Activated CD8-positive, alpha-beta memory T cell treated with anti-CD3 and anti-CD28 coated beads for 1 hour (primary cell): Measurements from ENCODE around the gene EN2.
"Not testable (repeated sequence)": the region's sequence is repeated elsewhere in the genome, so short reads cannot be mapped to it uniquely, and the experiment has no call there.

Experiments used
- DNase-seq, 2 donors: peaks; one replicate each; pipeline ENCODE4 v3.0.0-alpha.2; 2020; ENCODE audit warnings: low read depth in 1 of 2; ENCODE audit errors: extremely low read depth in 1 of 2

The EN2 gene

DNA sequence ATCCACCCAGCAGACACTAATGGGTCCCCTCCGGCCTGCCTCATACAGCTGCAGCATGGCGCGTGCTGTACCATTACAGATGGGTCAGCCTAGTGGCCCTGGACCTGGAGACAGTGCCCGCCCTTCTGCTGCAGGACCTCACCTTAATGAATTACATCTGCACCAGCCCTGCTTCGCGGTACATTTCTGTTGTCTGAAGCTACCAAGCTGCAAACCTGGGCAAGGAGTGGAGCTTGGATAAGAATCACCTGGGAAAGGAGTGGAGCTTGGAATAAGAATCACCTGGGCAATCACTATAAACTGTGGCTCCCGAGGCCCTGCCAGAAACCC lies 33.0 kb upstream of the EN2 start:
- DNase-seq, result no peak

DNA sequence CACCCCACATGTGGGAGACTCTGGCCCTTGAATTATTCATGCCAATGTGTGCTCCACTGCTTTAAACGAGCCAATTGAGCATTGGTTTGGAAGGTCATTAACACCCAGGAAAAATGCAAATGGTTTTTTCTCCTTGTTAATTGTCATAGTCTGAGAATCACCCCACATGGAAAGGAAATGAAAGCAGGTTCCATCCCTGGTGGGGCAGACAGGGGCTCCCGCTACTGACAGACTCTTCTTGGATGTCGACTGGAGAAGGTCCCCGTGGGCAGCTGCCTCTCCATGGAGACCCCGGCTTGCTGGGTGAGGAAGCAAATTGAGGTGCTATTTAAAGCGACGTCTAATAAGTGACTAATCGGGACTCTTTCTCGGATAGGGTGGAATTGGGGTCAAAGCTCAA lies 32.0 kb upstream of the EN2 start:
- DNase-seq, result no peak

DNA sequence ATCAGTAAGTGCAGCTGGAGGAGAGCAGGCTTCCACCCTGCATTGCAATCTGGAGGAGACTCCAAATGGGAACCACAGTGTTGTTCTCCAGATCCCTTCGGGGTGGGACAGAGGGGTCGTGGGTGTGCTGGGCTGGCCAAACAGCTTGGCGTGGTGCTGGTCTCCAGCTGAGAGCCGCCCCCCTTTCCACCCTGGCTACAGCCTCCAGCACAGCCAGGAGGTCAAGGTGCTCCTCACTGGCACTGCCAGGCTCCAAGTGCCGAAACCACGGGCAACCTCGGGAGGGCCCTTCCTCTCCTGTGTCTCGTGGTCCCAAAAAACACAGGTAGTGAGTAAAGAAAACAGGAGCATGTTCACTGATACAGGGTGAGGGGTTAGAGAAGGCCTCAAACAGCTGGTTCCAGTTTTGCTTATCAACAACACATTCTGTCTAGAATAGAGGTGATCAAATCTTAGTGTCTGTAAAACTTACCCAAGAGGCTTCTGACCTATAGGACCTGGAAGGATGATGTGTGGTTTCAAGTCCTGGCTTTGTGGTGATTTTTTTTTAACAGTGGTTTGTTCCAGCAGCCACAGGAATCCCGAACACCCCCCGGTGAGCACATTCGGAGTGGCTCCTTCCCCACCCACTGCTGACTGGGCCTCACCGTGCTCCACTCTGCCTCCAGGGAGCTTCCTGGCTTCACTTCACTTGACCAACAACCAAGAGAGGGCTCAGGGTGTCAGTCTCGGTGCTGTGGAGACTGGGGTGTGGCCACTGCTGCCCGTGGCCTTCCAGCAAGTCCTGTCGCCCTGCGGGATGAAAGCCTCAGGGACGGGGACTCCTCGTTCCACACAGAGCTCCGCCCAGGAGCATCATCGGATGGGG lies 31.2 kb upstream of the EN2 start:
- DNase-seq, result no peak

DNA sequence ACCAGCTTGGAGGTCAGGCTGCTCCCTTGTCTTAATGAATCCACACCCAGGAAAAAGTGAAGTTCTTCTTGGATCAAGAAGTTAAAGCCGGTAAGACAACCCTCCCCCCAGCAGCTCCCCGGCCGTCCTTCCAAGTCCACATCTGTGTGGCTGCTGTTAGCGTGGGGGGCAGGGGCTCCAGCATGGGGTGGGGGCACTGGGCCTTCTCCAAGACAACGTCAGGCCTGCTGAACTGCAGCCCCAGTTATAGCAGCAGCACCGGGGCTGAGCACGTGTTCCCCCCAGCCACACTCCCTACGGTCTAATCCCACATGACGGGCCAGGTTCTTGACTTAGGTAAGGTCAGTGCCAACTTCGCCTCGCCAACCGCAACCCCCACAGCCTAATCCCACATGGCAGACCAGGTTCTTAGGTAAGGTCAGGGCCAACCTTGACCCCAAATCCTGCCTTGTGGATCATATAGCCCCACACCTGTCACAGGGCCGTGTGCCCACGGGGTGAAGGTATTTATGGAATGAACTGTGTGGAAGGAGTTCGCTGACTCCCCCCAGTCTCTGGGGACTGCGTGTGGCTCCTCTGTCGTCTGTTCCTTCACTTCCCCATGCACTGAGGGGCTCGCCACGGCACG lies 30.4 kb upstream of the EN2 start:
- DNase-seq, result no peak

DNA sequence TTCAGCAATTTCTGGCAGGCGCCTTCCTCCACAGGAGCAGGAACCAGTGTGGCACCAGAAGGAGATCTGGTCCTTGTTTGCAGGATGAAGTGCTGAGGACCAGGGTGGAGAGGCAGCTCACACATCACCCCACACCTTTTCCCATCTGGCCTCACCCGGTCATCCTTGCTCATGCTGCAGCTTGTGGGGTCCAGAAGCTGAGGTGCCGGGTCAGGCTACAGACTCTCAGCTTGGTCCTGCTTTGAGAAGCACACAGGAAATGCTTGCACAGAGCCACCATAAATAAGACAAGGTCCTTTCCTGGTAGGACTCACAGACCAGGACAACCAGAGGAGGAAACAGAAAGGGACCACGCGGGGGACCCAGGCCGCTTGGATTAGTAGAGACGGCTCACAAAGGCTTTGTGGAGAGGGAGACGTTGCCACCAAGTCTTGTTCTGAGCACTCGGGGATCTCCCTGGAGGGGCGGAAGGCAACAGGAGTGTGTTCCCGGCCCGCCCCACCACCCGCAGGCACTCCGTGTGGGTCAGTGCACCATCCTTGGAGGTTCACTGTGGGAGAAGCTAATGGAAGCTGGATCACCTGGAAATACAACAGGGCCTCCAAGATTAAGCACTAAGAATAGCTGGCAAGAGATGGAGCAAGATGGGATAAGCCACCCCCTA lies 29.6 kb upstream of the EN2 start:
- no peak for DNase-seq

DNA sequence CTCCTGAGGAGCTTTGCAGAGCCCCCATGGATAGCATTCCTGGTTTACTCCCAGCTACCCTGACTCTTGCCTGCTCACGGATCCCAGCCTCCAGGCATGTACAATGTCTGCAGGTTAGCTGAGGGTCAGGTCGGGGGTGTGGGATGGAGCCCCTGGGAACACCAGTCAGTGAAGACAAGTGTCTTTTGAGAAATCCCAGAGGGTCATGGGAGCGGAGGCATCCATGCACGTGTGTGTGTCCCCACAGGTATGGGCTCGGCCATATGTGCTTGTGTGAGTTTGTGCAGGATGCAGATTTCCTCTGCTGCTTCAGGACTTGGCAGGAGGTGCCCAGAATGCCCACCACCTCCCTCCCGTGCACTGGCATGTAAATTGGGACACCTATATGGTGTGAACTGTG lies 28.3 kb upstream of the EN2 start:
- DNase-seq, result no peak

DNA sequence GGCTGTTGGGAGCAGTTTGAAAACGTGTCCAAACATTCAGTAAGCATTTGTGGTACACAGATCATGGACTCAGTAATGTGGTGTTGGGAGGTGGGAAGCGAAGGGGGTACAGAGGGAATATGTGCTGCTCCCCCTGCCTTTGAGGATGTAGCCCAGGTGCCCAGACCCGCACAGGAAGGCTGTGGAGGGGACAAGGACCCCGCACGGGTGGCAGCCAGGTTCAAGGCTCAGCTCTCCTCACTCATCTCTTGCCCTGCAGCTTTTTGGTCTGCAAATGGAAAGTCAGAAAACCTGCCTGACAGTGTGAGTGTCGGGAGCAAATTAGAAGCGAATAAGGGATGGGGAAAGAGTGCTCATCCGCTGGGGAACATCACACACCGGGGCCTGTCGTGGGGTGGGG lies 27.3 kb upstream of the EN2 start:
- DNase-seq, result no peak

DNA sequence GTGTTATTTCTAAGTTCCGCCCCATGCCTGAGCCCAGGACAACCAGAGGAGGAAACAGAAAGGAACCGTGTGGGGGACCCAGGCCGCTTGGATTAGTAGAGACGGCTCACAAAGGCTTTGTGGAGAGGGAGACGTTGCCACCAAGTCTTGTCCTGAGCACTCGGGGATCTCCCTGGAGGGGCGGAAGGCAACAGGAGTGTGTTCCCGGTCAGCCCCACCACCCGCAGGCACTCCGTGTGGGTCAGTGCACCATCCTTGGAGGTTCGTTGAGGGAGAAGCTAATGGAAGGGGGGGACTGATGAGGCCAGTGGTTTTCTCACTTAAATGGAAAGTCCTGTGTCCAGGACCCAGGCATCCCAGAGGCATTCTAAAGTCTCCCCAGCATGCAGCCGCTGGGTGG lies 26.7 kb upstream of the EN2 start:
- no peak for DNase-seq

DNA sequence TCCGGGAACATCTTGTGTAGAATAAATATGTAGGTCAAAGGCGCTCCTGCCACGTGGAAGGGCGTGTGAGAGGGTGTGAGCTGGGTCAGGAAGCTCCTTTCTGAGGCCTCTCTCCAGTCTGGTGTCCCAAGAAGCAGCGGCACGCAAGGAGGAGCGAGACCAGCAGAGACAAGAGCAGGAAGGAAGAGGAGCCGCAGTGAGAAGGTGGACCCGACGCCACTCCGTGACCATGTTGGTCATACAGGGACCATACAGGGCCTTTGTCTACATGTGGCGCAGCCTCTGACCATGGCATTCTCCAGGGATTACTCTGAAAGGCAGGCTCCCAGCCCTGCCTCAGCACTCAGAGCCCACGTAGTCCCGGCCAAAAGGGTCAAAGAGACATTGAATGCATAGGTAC lies 26.2 kb upstream of the EN2 start:
- DNase-seq, result no peak

DNA sequence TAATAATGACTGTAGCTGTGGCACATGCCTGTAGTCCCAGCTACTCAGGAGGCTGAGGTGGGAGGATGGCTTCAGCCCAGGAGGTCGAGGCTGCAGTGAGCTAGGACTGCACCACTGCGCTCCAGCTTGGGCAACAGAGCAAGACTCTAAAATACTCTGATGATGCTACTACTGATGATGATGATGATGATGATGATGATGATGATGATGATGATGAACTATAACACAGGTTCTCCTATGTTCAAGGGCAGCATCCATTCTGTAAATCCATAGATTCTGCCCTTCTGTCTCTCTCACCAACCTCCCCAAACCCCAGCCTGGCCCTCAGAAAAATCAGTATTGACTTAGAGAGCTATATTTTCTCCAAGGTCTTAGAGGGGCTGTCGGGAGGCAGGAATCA lies 22.8 kb upstream of the EN2 start:
- no peak for DNase-seq

DNA sequence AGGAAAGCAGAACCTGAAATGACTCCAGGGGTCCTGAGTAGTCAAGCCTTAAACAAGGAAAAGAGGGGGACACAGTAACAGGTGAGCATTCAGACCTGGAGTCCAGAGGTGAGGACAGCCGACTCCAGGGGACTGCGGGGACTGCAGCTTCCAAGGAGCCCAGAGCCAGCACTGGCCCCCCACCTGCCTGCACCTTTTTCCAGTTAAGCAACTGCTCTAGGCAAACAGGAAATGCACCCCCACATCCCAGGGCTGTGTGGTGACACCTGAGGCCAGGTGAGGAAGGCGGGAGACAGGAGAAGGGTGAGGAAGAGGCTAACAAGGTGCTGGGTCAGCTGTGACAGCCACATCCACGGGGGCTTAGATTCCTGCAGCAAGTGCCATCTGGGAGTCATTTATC lies 20.1 kb upstream of the EN2 start:
- DNase-seq, result no peak

DNA sequence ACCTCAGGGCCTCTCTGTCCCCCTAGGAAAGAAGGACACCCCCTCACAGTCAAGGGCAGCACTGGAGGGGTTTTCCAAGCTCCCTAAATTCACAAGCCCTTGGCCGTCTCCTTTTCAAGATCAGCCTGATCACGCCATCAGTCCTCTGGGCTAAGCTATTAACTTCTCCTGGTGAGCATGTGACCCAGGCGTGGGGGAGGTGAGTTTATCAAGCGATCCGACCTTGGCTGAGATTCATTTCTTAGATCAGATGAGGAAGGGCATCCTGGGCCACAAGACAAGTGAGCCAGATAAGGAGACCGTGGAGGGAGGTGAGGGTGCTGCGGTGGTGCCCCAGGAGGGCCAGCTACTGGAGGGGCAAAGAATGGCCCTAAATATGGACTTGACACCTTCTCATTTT lies 19.2 kb upstream of the EN2 start:
- no peak for DNase-seq

DNA sequence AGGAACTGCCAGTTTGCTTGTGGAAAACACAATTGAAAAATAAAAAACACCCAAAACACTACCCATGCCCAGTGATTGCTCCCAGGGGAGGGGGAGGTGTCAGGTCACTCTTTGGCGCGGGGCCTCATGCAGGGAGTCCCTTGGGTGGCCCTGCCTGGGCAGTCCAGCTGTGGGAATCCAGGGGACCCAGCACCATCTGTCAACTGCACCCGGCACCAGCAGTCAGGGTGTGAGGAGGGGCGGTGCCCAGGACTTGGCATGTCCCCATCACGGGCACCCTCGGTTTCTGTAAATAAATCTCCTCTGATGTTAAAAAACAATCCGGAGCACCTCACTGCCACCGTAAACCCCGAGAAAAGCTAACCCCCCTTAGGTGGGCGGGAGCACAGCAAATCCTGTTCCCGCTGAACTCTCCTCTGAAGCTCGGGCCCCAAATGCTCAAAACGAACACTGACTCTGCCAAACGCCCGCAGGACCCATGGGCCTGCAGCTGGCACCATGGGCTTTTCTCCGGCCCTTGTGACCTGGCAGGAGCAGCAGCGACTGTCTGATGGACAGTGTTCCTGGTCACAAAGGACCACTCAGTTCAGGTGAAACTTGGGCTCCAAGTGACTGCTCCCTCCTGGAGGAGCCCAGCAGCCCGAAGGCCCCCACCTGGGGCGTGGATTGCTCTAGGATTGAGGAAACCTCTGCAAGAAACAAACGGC lies 18.5 kb upstream of the EN2 start:
- DNase-seq, result no peak

DNA sequence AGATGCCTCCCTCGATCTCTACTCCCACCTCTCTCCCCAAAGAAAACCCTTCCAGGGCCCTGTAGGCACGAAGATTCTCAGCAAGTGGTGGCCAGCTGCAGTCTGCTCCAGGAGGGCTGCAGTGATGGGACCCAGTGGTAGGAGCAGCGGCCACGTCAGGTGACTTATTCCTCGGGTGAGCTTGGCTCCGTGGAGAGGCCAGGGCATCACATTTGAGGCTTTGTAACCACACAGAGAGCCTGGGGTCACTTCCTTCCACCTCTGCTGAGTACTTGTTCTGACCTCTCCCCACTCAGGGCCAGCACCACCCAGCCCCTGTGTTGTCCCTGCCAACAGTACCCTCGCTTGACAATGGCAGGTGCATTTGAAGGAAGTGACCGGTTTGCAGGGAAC lies 17.9 kb upstream of the EN2 start:
- DNase-seq, result no peak

DNA sequence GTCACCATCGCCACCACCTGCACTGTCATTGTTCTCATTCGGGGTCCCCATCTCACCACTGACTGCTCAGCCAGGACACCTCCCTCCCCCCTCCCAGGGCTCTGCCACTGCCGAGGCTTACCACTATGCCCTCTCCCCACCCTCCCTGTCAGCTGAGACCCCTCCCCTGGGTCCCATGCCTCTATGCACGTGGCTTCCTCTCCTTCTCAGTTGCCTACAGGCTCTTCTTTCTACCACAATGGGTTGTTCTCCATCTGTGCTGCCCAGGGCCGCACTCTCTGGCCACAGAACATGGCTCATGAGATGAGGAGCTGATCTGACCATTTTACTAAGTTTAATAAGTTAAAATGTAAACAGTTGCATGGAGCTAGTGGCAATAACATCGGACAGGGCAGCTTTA lies 16.1 kb upstream of the EN2 start:
- DNase-seq, result no peak

DNA sequence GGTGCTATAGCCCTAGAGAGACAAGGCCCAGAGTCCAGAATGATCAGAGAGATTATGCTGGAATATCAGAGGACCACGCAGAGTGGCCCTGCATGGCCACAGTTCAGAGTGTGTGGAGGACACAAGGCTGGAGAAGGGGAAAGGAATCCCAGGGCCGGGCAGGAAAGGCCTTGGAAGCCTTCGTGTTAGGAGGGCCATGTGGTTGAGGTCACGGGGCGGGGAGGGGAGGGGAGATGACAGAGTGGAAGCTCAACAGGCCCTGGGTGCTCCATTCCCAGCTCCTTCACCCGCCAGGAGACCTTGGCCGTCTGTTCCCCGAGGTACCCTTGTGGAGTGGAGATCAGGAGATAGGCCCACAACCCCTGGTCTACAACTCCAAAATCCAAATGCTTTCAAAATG lies 13.2 kb upstream of the EN2 start:
- no peak for DNase-seq

DNA sequence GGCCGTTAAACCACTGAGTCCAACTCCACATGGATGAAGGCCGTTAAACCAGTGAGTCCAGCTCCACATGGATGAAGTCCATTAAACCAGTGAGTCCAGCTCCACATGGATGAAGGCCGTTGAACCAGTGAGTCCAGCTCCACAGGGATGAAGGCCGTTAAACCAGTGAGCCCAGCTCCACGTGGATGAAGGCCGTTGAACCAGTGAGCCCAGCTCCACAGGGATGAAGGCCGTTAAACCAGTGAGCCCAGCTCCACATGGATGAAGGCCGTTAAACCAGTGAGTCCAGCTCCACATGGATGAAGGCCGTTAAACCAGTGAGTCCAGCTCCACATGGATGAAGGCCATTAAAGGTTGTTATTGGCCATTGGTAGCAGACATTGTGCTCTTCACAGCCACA lies 12.3 kb upstream of the EN2 start:
- DNase-seq, result not testable (repeated sequence)

DNA sequence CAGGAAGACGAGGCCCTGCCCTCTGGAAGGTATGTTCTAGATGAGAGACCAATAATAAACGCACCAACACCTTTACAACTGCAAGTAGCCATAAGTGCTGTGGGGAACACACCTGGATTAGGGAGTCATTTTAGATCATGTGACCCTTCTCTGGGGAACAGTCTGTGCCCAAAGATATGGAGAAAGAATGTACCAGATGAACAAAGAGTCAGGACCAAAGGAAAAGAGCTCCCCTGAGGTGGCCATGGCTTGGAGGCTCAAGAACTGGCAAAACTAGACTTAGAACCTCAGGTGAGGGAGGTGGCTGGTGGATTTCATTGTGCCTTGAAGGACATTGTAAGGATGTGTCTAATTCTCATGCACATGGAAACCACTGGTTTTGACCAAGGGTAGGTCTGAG lies 10.3 kb upstream of the EN2 start:
- DNase-seq, result no peak

DNA sequence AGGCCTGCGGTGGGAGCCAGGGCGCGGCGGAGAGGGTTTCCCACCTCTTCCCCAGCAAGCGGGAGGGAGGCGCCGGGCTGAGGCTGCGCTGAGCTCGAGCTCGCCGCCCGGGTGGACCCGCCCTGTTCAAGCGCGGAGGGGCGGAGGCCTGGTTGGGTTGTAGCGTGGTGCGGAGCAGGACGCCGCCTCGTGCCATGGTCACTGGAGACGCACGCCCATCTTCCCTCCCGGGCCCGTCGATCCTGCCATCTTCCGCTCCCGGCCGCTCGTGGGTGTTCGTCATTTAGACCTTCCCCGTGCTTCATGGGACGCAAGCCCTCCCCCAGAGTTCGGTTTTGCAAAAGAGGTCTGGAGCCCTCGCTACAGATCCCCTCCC lies 9.3 kb upstream of the EN2 start:
- DNase-seq, result no peak

DNA sequence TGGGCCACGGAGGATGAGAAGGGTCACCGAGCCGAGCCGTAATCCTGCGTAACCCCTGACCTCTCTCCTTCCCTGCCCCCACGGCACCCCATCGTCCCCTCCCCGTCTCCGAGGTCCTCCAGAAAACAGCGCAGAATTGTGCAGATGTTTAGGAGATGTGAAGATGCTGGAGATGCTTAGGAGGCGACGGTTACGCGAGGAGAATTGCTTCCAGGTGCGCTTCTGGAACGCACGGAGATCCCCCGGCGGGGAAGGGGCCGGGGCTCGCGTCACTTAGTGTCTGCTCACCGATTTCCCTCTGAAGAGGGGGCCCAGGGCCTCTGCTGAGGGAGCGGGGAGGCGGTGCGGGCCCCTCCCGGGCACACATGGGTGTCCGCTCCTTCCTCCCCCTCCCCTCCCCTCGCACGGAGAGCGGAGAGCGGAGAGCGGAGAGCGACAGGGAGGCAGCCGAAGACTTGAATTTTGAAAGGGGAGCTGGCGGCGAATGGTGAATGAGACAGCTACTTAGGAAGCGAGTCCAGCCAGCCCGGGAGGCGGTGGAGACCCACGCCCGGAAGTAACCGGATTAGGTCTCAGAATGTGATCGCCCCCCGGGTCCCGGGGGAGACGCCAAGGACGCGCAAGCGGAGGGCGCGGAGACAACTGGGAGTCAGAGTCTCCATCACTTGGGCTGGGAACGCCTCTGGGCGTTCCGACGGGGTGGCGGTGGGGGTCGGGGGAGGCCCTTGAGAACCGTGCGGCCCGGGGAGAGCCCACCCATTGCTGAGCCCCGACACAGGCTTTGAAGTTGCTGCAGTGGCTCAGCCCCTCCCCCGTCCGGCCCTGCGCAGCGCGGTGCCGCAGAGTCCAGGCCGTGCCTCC lies 8.7 kb upstream of the EN2 start:
- DNase-seq, result no peak
